ENCODE results near the gene SYNPO2. TPM values are rescaled to one million over a fixed set of nuclear protein-coding genes. Genes with fewer than 3 reads are reported as not detected.

Gene SYNPO2
- total and polyA plus RNA-seq, 3 donors from 2014 or later = 29.1 to 53.4 (median 44.3) TPM

- intact Hi-C loops (cut with DNase I; ENCODE audit: low total_unique reads) = no loop called here
- 33 to 44% methylated on average over 8 of the region's 8 CpGs for WGBS, 2 donors
- Histone ChIP-seq H3K27ac (no peak overlapping the region), H3K4me1 (no peaks in the 10 kb centered on the region), H3K36me3 (ENCODE audit: low read depth, missing control alignments) (no peaks in the 10 kb centered on the region), H3K27me3 (no peaks in the 10 kb centered on the region), H3K9me3 (no peaks in the 10 kb centered on the region), H3K4me3 (peak overlapping the region in 1 of 2 donors; percentile 31)
- TF ChIP-seq POLR2A (IDR thresholded peaks at IDR 0.05) = no peak
- TF ChIP-seq CTCF (IDR thresholded peaks at IDR 0.05) = no peak
- DNase-seq = no peak
Observed at GRCh38 chr4:118850488-118851173, 38.0 kb upstream of the SYNPO2 start.

DNA sequence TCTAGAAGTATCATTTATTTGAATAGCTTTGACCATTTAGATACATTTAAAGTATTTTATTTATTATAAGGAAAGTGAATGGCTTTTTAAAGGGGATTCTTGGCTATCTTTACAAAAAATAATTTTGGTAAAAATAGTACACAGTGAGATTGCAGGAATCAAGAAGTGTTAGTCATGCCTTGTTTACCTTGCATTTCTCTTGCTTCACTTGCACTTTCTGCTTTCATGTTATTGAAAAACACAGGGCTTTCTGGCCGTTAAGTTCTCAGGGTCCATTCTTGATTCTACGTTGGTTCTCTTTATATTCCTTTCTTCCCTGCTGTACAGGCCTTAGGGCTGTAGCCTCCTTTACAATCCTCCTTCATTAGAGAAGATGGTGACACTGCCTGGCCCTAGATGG lies 30.9 kb upstream of the SYNPO2 start:
- no peaks in the 10 kb centered on the region for H3K27me3 ChIP-seq
- no peaks in the 10 kb centered on the region for H3K36me3 ChIP-seq (ENCODE audit: low read depth, missing control alignments)
- H3K27ac ChIP-seq = no peak overlapping the region
- H3K4me1 ChIP-seq = no peaks in the 10 kb centered on the region
- WGBS, 2 donors = 93 to 97% methylated on average over 2 of the region's 2 CpGs
- TF ChIP-seq CTCF (IDR thresholded peaks at IDR 0.05) = no peak
- no peaks in the 10 kb centered on the region for H3K9me3 ChIP-seq
- no peak for DNase-seq
- intact Hi-C loops (cut with DNase I; ENCODE audit: low total_unique reads) = no loop called here
- H3K4me3 ChIP-seq = no peak overlapping the region

DNA sequence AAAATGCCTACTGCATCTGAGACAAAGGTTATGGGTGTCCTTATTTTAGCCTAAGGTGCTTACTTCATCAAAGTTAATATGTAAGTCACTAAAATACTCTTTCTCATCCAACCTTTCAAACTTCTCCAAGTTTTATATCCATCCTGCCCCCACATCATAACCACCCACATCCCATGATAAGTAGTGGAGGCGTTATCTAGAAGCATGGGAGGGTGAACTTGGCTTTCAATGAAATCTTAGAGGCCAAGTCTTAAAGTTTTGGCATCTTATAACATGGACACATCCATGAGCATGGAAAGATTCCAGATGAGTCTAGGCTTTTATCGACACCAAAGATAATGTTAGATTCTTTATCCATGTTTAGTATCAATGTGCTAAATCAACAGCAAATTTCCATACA lies 29.9 kb upstream of the SYNPO2 start:
- WGBS, 2 donors = 82 to 85% methylated on average over 2 of the region's 2 CpGs
- no peak overlapping the region for H3K27ac ChIP-seq

GRCh38 chr4:118865091-118865708 lies 23.5 kb upstream of the SYNPO2 start:
- intact Hi-C loops (cut with DNase I; ENCODE audit: low total_unique reads) = no loop called here
- DNase-seq = peak; percentile 41
- H3K9me3 ChIP-seq = no peaks in the 10 kb centered on the region
- no peak for TF ChIP-seq POLR2A (IDR thresholded peaks at IDR 0.05)
- TF ChIP-seq CTCF (IDR thresholded peaks at IDR 0.05) = peak; percentile 21 to 48 (median 24)
- no peak overlapping the region for H3K27ac ChIP-seq
- H3K27me3 ChIP-seq = no peaks in the 10 kb centered on the region
- H3K4me1 ChIP-seq = no peaks in the 10 kb centered on the region
- WGBS, 2 donors = 41 to 50% methylated on average over 5 of the region's 5 CpGs
- no peak overlapping the region for H3K4me3 ChIP-seq
- no peaks in the 10 kb centered on the region for H3K36me3 ChIP-seq (ENCODE audit: low read depth, missing control alignments)

More for the DNA sequence above, 29.9 kb upstream of the SYNPO2 start:
- Histone ChIP-seq H3K4me3 (no peak overlapping the region), H3K36me3 (ENCODE audit: low read depth, missing control alignments) (no peaks in the 10 kb centered on the region), H3K4me1 (no peaks in the 10 kb centered on the region), H3K9me3 (no peaks in the 10 kb centered on the region), H3K27me3 (no peaks in the 10 kb centered on the region)
- intact Hi-C loops (cut with DNase I; ENCODE audit: low total_unique reads) = no loop called here
- DNase-seq = no peak
- no peak for TF ChIP-seq CTCF (IDR thresholded peaks at IDR 0.05)

GRCh38 chr4:118866442-118866841 lies 22.2 kb upstream of the SYNPO2 start:
- DNase-seq = no peak
- Histone ChIP-seq H3K9me3 (no peaks in the 10 kb centered on the region), H3K27me3 (no peaks in the 10 kb centered on the region), H3K27ac (no peak overlapping the region), H3K4me1 (no peaks in the 10 kb centered on the region), H3K36me3 (ENCODE audit: low read depth, missing control alignments) (no peaks in the 10 kb centered on the region), H3K4me3 (no peak overlapping the region)
- no peak for TF ChIP-seq CTCF (IDR thresholded peaks at IDR 0.05)
- TF ChIP-seq POLR2A (IDR thresholded peaks at IDR 0.05) = no peak
- WGBS, 2 donors = 91 to 94% methylated on average over 1 of the region's 1 CpG
- intact Hi-C loops (cut with DNase I; ENCODE audit: low total_unique reads) = no loop called here

All from testis (tissue), 3 donors.